K562 (cell line): ENCODE results near the gene SNX33. TPM values are rescaled to one million over a fixed set of nuclear protein-coding genes. Genes with fewer than 3 reads are reported as not detected.
A peak's percentile ranks its signal among the peaks of the same experiment; 100 is the strongest.

Experiments used
- ATF3 ChIP-seq, 2 experiments: fragments of 450-650 bp in 1 of 2; sonication (generic) in 1 of 2; formaldehyde crosslinking in 1 of 2; IDR thresholded peaks in 1 of 2; conservative IDR thresholded peaks in 1 of 2; 2 replicates each; pipeline versions ENCODE4 v1.6.1 to v1.8.1; 2016 to 2023; ENCODE audit warnings: mild to moderate bottlenecking in 2 of 2, moderate library complexity in 2 of 2, inconsistent platforms in 1 of 2, missing genetic modification reagents in 1 of 2
- BHLHE40 ChIP-seq: IDR thresholded peaks from 2 replicates; pipeline ENCODE4 v1.6.1; 2011; ENCODE audit warnings: low read length, improper control_type of control experiment
- CREM ChIP-seq: IDR thresholded peaks from 2 replicates; pipeline ENCODE4 v1.6.1; 2014; ENCODE audit warnings: antibody characterized with exemption, low read depth
- CTCF ChIP-seq, 3 experiments: IDR thresholded peaks in 2 of 3; conservative IDR thresholded peaks in 1 of 3; 2 replicates each; pipeline ENCODE4 v1.5.1; 2011 to 2012; ENCODE audit warnings: low read length in 3 of 3, mild to moderate bottlenecking in 3 of 3, control low read depth in 2 of 3, improper control_type of control experiment in 1 of 3, inconsistent platforms in 1 of 3, low read depth in 1 of 3, mixed read lengths in 1 of 3, moderate library complexity in 1 of 3; ENCODE audit not compliant: insufficient read depth in 2 of 3
- FOXJ3 ChIP-seq: sonication (generic); formaldehyde crosslinking; IDR thresholded peaks from 2 replicates; pipeline ENCODE4 v1.4.0; 2020; ENCODE audit warnings: mild to moderate bottlenecking, missing genetic modification reagents
- GTF2A2 ChIP-seq: IDR thresholded peaks from 2 replicates; pipeline ENCODE4 v1.6.1; 2016; ENCODE audit warnings: mild to moderate bottlenecking, missing genetic modification characterization, missing compliant biosample characterization
- ILK ChIP-seq: fragments of 450-650 bp; IDR thresholded peaks from 2 replicates; pipeline ENCODE4 v1.6.1; 2016; ENCODE audit warnings: missing genetic modification characterization, low read depth, mild to moderate bottlenecking, missing compliant biosample characterization, moderate library complexity, borderline replicate concordance
- PPARD ChIP-seq: fragments of 250-450 bp; sonication (Bioruptor Pico); IDR thresholded peaks from 2 replicates; pipeline ENCODE4 v1.8.0; 2022; ENCODE audit warnings: inconsistent platforms, mild to moderate bottlenecking, moderate library complexity
- SMARCC2 ChIP-seq: fragments of 450-650 bp; IDR thresholded peaks from 2 replicates; pipeline ENCODE4 v1.6.1; 2017; ENCODE audit warnings: antibody characterized with exemption, moderate library complexity, mild to moderate bottlenecking, low read depth
- TCF15 ChIP-seq: fragments of 250-450 bp; sonication (Bioruptor Pico); IDR thresholded peaks from 2 replicates; pipeline ENCODE4 v1.8.0; 2022; ENCODE audit warnings: moderate library complexity, mild to moderate bottlenecking, inconsistent platforms
- WHSC1 ChIP-seq: IDR thresholded peaks from one replicate; pipeline ENCODE4 v1.6.1; 2012; ENCODE audit warnings: low read length, control low read depth, inconsistent platforms
- ZBTB9 ChIP-seq: fragments of 450-650 bp; formaldehyde crosslinking; IDR thresholded peaks from 2 replicates; pipeline ENCODE4 v1.4.0; 2020; ENCODE audit warnings: mild to moderate bottlenecking, moderate library complexity
- ZNF277 ChIP-seq: fragments of 250-450 bp; sonication (Bioruptor Pico); IDR thresholded peaks from 2 replicates; pipeline ENCODE4 v1.8.0; 2022; ENCODE audit warnings: inconsistent platforms, mild to moderate bottlenecking, moderate library complexity, borderline replicate concordance
- polyA plus RNA-seq, 8 experiments: library from polyadenylated mRNA; depleted of rRNA in 4 of 8; stranded (reverse) in 5 of 8; unstranded in 3 of 8; fragments of >200 nt; fragmentation: Nextera tagmentation in 2 of 8; fragmentation: Illumina TruSeq in 1 of 8; extraction: Ambion mirVana in 2 of 8; extraction: Trizol in 1 of 8; gene quantifications; 2 replicates each; pipeline versions ENCODE4 v1.2.1 to v1.2.3, GENCODE V29; 2011 to 2014; ENCODE audit warnings: inconsistent platforms in 1 of 8, missing spikeins in 1 of 8
- total RNA-seq, 7 experiments: library from RNA; depleted of rRNA in 6 of 7; stranded (reverse); fragments of >200 nt in 6 of 7; fragmentation: Illumina TruSeq in 2 of 7; extraction: Trizol in 2 of 7; gene quantifications; 2 replicates each; pipeline versions ENCODE4 v1.2.1 to v1.2.3, GENCODE V29; 2011 to 2021; ENCODE audit warnings: low replicate concordance in 1 of 7
- TF ChIP-seq, protein P1 (sequence below), 2 experiments: IDR thresholded peaks; 2 replicates each; pipeline ENCODE4 v1.6.1; 2011; ENCODE audit warnings: borderline replicate concordance in 1 of 2, control low read depth in 1 of 2, low read depth in 1 of 2, low read length in 1 of 2, mild to moderate bottlenecking in 1 of 2, mixed read lengths in 1 of 2, moderate library complexity in 1 of 2; ENCODE audit not compliant: insufficient read depth in 1 of 2, insufficient read length in 1 of 2, poor library complexity in 1 of 2, severe bottlenecking in 1 of 2; ENCODE audit errors: extremely low read depth in 1 of 2
- TF ChIP-seq, protein P2 (sequence below): fragments of 450-650 bp; IDR thresholded peaks from 2 replicates; pipeline ENCODE4 v1.6.1; 2016; ENCODE audit warnings: borderline replicate concordance

The SNX33 gene
- total and polyA plus RNA-seq, 9 of the 15 experiments (the other 6 are each of a cell fraction or from before 2014, with no cell fraction given): 1.4 to 14.1 (median 8.2) TPM

DNA sequence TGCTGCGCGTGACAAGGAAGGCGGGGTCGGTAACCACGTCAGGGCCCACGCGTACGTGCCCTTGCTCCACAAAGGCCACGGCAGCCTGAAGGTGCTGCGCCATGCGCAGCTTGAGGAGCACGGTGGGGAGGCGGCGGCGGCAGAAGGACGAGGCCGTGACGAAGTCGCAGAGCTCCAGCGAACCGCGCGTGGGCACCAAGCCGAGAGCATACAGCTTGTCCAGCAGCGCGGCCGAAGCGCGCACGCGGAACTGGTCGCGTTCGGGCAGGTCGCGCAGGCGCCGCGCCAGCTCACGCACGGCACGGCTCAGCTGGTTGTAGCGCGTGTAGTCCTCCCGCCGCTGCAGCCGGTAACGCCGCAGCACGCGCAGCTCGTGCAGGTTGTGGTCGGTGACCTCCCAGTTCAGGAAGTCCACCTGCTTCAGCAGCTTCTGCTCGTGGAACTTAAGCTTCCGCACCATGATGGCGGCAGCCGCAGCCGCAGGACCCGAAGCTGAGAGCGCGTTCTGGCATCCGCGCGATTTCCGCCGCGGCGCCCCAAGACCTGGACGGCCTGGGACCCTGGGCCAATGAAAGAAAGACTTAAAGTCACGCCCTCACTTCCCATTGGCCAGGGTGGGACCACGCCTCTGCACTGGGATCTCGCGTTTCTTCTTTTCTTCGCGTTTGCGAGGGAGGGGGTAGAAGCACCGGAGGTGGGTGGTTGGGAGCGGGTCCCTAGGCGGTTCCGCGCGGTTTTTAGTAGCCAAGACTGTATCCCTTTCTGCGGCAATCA, 7.8 kb upstream of the SNX33 start, which contains the start of gene IMP3 (continued):
- TF ChIP-seq ZNF277 (CRISPR knock-in tag) (no peak), ZBTB9 (peak; percentile 91), PPARD (CRISPR knock-in tag) (no peak), BHLHE40 (peak; percentile 80), CREM (peak; percentile 37), CTCF (IDR thresholded peaks at IDR 0.05 in 2 of 3, conservative IDR thresholded peaks at IDR 0.05 in 1 of 3; ENCODE audit: insufficient read depth in 2 of 3, low read depth in 1 of 3, low read length in 3 of 3) (no peak), WHSC1 (no peak), GTF2A2 (tag) (no peak), TCF15 (CRISPR knock-in tag) (no peak), SMARCC2 (no peak), ILK (tag) (no peak), FOXJ3 (no peak), ATF3 (IDR thresholded peaks at IDR 0.05) (no peak), ATF3 (CRISPR knock-in tag; conservative IDR thresholded peaks at IDR 0.05) (no peak)
- TF ChIP-seq, protein P1, sequence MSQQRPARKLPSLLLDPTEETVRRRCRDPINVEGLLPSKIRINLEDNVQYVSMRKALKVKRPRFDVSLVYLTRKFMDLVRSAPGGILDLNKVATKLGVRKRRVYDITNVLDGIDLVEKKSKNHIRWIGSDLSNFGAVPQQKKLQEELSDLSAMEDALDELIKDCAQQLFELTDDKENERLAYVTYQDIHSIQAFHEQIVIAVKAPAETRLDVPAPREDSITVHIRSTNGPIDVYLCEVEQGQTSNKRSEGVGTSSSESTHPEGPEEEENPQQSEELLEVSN (IDR thresholded peaks at IDR 0.05; ENCODE audit: borderline replicate concordance in 1 of 2, extremely low read depth in 1 of 2, insufficient read depth in 1 of 2, insufficient read length in 1 of 2, low read depth in 1 of 2, low read length in 1 of 2, poor library complexity in 1 of 2, severe bottlenecking in 1 of 2): peak; percentile 20 to 38
- TF ChIP-seq, protein P2, sequence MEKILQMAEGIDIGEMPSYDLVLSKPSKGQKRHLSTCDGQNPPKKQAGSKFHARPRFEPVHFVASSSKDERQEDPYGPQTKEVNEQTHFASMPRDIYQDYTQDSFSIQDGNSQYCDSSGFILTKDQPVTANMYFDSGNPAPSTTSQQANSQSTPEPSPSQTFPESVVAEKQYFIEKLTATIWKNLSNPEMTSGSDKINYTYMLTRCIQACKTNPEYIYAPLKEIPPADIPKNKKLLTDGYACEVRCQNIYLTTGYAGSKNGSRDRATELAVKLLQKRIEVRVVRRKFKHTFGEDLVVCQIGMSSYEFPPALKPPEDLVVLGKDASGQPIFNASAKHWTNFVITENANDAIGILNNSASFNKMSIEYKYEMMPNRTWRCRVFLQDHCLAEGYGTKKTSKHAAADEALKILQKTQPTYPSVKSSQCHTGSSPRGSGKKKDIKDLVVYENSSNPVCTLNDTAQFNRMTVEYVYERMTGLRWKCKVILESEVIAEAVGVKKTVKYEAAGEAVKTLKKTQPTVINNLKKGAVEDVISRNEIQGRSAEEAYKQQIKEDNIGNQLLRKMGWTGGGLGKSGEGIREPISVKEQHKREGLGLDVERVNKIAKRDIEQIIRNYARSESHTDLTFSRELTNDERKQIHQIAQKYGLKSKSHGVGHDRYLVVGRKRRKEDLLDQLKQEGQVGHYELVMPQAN: peak; percentile 94
